Liver (tissue), 2 donors: ENCODE measurements around the gene TRPM1.

Experiments
- REST ChIP-seq: IDR thresholded peaks from 2 replicates; pipeline ENCODE4 v1.6.1; 2016; ENCODE audit warnings: antibody characterized with exemption, mild to moderate bottlenecking
- TAF1 ChIP-seq: conservative IDR thresholded peaks from 2 replicates; pipeline ENCODE4 v1.6.1; 2016; ENCODE audit warnings: antibody characterized with exemption, mild to moderate bottlenecking
- donor health status: healthy.

- TF ChIP-seq REST (no peak), TAF1 (no peak)
Observed at GRCh38 chr15:30953731-30954378, 147.7 kb downstream of the TRPM1 start.
